RWPE2 (cell line): Measurements from ENCODE around the gene CERS6.

ENCODE experiments used
- ATAC-seq: fragments of 200-7000 bp; cut with Tn5 transposase; 3 replicates; pipeline ENCODE4 v1.9.1; 2021; ENCODE audit warnings: low read depth
- DNase-seq: peaks from one replicate; pipeline ENCODE4 v3.0.0-alpha.2; 2020; ENCODE audit warnings: low spot score
- H3K27ac ChIP-seq: fragments of 450-650 bp; 2 replicates; pipeline ENCODE4 v1.5.1; 2017; ENCODE audit warnings: mild to moderate bottlenecking; ENCODE audit not compliant: poor library complexity, severe bottlenecking
- H3K27me3 ChIP-seq: fragments of 250-450 bp; sonication (Bioruptor Pico); 2 replicates; pipeline ENCODE4 v1.5.1; 2021; ENCODE audit warnings: mild to moderate bottlenecking, moderate library complexity; ENCODE audit not compliant: insufficient read depth, poor library complexity, severe bottlenecking
- H3K36me3 ChIP-seq: fragments of 250-450 bp; sonication (Bioruptor Pico); 2 replicates; pipeline ENCODE4 v1.5.1; 2020; ENCODE audit warnings: low read depth, mild to moderate bottlenecking, moderate library complexity
- H3K4me1 ChIP-seq: fragments of 250-450 bp; sonication (Bioruptor Pico); 2 replicates; pipeline ENCODE4 v1.5.1; 2021; ENCODE audit warnings: mild to moderate bottlenecking, moderate library complexity; ENCODE audit not compliant: insufficient read depth, poor library complexity, severe bottlenecking
- H3K4me3 ChIP-seq: fragments of 250-450 bp; sonication (Bioruptor Pico); 2 replicates; pipeline ENCODE4 v1.5.1; 2021; ENCODE audit warnings: mild to moderate bottlenecking, moderate library complexity; ENCODE audit not compliant: severe bottlenecking
- H3K9me3 ChIP-seq: fragments of 250-450 bp; sonication (Bioruptor Pico); 2 replicates; pipeline ENCODE4 v1.5.1; 2021; ENCODE audit warnings: mild to moderate bottlenecking, moderate library complexity; ENCODE audit not compliant: severe bottlenecking
- CTCF ChIP-seq: fragments of 450-650 bp; IDR thresholded peaks from one replicate; pipeline ENCODE4 v1.5.1; 2017; ENCODE audit warnings: mild to moderate bottlenecking, moderate library complexity; ENCODE audit not compliant: poor library complexity, severe bottlenecking

The CERS6 gene

GRCh38 chr2:168522446-168522845, 66.4 kb downstream of the CERS6 start:
- ATAC-seq: no peak
- peak overlapping the region; percentile 51 for H3K27ac ChIP-seq
- no peaks in the 10 kb centered on the region for H3K9me3 ChIP-seq
- DNase-seq: no peak
- peaks cover 65% of the 10 kb centered on the region for H3K4me1 ChIP-seq
- no peak overlapping the region for H3K4me3 ChIP-seq
- H3K36me3 ChIP-seq: no peaks in the 10 kb centered on the region
- TF ChIP-seq CTCF: no peak
- H3K27me3 ChIP-seq: no peaks in the 10 kb centered on the region

- no peak for TF ChIP-seq CTCF
- Histone ChIP-seq H3K4me1 (peaks cover 59% of the 10 kb centered on the region), H3K27me3 (no peaks in the 10 kb centered on the region), H3K4me3 (no peak overlapping the region), H3K36me3 (no peaks in the 10 kb centered on the region), H3K9me3 (no peaks in the 10 kb centered on the region), H3K27ac (peak overlapping the region; percentile 69)
- DNase-seq: no peak
- no peak for ATAC-seq
These were observed 67.9 kb downstream of the CERS6 start for GRCh38 chr2:168524005-168524404.

- Histone ChIP-seq H3K27me3 (no peaks in the 10 kb centered on the region), H3K4me3 (no peak overlapping the region), H3K36me3 (no peaks in the 10 kb centered on the region), H3K27ac (peak overlapping the region; percentile 69), H3K4me1 (peaks cover 64% of the 10 kb centered on the region), H3K9me3 (no peaks in the 10 kb centered on the region)
- TF ChIP-seq CTCF: no peak
- peak; percentile 93 for ATAC-seq
- peak; percentile 83 for DNase-seq
These were observed 68.9 kb downstream of the CERS6 start for GRCh38 chr2:168525020-168525419.

GRCh38 chr2:168525716-168526446, 69.8 kb downstream of the CERS6 start:
- Histone ChIP-seq H3K27ac (peak overlapping the region; percentile 69), H3K4me1 (peaks cover 69% of the 10 kb centered on the region), H3K4me3 (no peak overlapping the region), H3K27me3 (no peaks in the 10 kb centered on the region), H3K9me3 (peaks cover 2% of the 10 kb centered on the region), H3K36me3 (no peaks in the 10 kb centered on the region)
- DNase-seq (no peak), ATAC-seq (no peak)
- TF ChIP-seq CTCF: no peak

- DNase-seq (no peak), ATAC-seq (0 out of 3 replicates have a peak, but pooled peaks have one; percentile 10)
- Histone ChIP-seq H3K36me3 (no peaks in the 10 kb centered on the region), H3K27ac (peak overlapping the region; percentile 69), H3K4me3 (no peak overlapping the region), H3K4me1 (peaks cover 66% of the 10 kb centered on the region), H3K9me3 (peaks cover 2% of the 10 kb centered on the region), H3K27me3 (no peaks in the 10 kb centered on the region)
- no peak for TF ChIP-seq CTCF
These were observed 70.6 kb downstream of the CERS6 start for GRCh38 chr2:168526641-168527040.
